ENCODE data around the gene SBK3. TPM values are rescaled to one million over a fixed set of nuclear protein-coding genes. Genes with fewer than 3 reads are reported as not detected.

The SBK3 gene
- total RNA-seq, 2 donors from 2014 or later, result 0.48 to 1.4 TPM

DNA sequence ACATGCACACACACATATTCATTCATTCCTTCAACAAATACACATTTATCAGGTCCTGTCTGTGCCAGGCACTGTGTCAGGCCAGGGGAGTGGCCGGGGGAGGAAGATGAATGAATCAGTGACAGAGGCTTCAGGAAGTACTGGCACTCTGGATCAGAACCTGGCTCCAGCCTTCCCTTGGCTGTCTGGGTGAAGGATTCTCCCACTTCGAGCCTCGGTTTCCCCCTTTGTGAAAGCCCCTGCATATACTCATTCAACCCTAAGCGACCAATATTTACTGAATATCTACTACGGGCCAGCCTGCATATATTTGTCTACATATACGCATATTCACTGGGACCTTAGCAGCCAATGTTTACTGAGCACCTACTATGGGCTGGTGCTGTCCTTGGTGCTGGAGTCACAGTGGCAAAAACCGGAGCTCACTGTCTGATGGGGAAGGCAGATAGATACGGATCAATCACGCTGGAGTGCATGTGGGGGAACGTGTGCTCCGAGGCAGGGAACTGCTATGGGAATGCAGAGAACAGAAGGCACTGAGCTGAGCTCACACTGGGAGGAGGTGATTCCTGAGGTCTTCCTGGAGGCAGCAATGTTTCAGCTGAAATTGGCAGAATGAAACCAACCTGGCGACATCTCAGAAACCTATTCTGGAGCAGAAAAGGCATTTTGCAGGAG, 35.9 kb upstream of the SBK3 start:
- Histone ChIP-seq H3K4me1 (ENCODE audit: control insufficient read depth, insufficient read depth, low read length) (no peaks in the 10 kb centered on the region), H3K9ac (ENCODE audit: extremely low read depth, low read length, poor library complexity, severe bottlenecking) (no peak overlapping the region), H3K9me3 (ENCODE audit: control insufficient read depth, low read length) (no peaks in the 10 kb centered on the region), H3K36me3 (ENCODE audit: control insufficient read depth, insufficient read depth, low read length) (peaks cover 12% of the 10 kb centered on the region), H3K27ac (ENCODE audit: low read depth, low read length) (no peak overlapping the region), H3K4me3 (ENCODE audit: low read length) (peak overlapping the region; percentile 85), H3K27me3 (ENCODE audit: control insufficient read depth, insufficient read depth, low read length, poor library complexity, severe bottlenecking) (no peaks in the 10 kb centered on the region)
- Mint-ChIP-seq H3K9me3 (no peaks in the 10 kb centered on the region), H3K4me3 (peak overlapping the region; percentile 90), H3K36me3 (ENCODE audit: low read depth) (peaks cover 18% of the 10 kb centered on the region), H3K27ac (peak overlapping the region; percentile 71), H3K4me1 (peaks cover 16% of the 10 kb centered on the region), H3K27me3 (ENCODE audit: insufficient read depth) (peaks cover 2% of the 10 kb centered on the region)
- TF ChIP-seq, protein P1, sequence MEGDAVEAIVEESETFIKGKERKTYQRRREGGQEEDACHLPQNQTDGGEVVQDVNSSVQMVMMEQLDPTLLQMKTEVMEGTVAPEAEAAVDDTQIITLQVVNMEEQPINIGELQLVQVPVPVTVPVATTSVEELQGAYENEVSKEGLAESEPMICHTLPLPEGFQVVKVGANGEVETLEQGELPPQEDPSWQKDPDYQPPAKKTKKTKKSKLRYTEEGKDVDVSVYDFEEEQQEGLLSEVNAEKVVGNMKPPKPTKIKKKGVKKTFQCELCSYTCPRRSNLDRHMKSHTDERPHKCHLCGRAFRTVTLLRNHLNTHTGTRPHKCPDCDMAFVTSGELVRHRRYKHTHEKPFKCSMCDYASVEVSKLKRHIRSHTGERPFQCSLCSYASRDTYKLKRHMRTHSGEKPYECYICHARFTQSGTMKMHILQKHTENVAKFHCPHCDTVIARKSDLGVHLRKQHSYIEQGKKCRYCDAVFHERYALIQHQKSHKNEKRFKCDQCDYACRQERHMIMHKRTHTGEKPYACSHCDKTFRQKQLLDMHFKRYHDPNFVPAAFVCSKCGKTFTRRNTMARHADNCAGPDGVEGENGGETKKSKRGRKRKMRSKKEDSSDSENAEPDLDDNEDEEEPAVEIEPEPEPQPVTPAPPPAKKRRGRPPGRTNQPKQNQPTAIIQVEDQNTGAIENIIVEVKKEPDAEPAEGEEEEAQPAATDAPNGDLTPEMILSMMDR (conservative IDR thresholded peaks at IDR 0.05), result no peak
- peak; percentile 87 for DNase-seq
- 43 to 48% methylated on average over 11 to 12 of the region's 12 CpGs for WGBS, 2 experiments (ENCODE audit: insufficient coverage in 1 of 2, insufficient read length in 1 of 2)

DNA sequence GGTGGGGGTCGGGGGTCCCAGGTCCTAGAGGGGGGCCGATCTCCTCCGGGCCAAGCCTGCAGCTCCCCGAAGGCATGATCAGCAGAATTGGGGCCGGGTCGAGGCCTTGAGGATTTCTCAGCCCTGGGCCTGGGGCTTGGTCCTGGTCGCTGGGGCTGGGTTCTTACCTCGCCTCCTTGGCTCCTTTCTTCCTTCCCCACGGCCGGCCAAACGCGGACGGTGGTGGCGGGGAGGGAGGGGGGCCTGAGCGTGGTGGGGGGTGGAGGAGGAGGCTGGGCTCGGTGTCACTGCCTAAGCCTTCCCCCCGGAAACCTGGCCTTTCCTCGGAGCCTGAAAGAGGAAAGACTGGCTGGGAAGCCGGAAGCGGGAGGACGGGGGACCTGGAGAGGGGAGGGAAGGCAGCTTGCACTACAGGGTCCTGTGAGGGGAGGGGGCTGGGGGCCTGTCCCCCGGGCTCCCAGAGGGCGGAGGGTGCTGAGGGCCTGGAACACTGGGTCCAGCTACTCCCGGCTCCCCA, 35.3 kb upstream of the SBK3 start, which contains the start of gene ZNF579:
ZNF579 (minus strand) TSS at position 221 of the 517 bp plus-strand sequence. CDS start 1,209 bp downstream, outside the sequence.
- Histone ChIP-seq H3K9ac (ENCODE audit: extremely low read depth, low read length, poor library complexity, severe bottlenecking) (peak within 1 kb of the TSS; percentile 83), H3K36me3 (ENCODE audit: control insufficient read depth, insufficient read depth, low read length) (peaks cover 12% of the 10 kb centered on the region), H3K9me3 (ENCODE audit: control insufficient read depth, low read length) (no peaks in the 10 kb centered on the region), H3K4me3 (ENCODE audit: low read length) (peak within 1 kb of the TSS; percentile 85), H3K27me3 (ENCODE audit: control insufficient read depth, insufficient read depth, low read length, poor library complexity, severe bottlenecking) (no peaks in the 10 kb centered on the region), H3K4me1 (ENCODE audit: control insufficient read depth, insufficient read depth, low read length) (no peaks in the 10 kb centered on the region), H3K27ac (ENCODE audit: low read depth, low read length) (peak within 1 kb of the TSS; percentile 75)
- Mint-ChIP-seq H3K36me3 (ENCODE audit: low read depth) (peaks cover 22% of the 10 kb centered on the region), H3K27me3 (ENCODE audit: insufficient read depth) (peaks cover 2% of the 10 kb centered on the region), H3K9me3 (no peaks in the 10 kb centered on the region), H3K4me3 (peak within 1 kb of the TSS; percentile 90), H3K27ac (peak within 1 kb of the TSS; percentile 71), H3K4me1 (peaks cover 16% of the 10 kb centered on the region)
- peak; percentile 94 for DNase-seq
- TF ChIP-seq, protein P1 (conservative IDR thresholded peaks at IDR 0.05), result no peak
- 3% methylated on average over 7 to 20 of the region's 24 CpGs for WGBS, 2 experiments (ENCODE audit: insufficient coverage in 1 of 2, insufficient read length in 1 of 2)

DNA sequence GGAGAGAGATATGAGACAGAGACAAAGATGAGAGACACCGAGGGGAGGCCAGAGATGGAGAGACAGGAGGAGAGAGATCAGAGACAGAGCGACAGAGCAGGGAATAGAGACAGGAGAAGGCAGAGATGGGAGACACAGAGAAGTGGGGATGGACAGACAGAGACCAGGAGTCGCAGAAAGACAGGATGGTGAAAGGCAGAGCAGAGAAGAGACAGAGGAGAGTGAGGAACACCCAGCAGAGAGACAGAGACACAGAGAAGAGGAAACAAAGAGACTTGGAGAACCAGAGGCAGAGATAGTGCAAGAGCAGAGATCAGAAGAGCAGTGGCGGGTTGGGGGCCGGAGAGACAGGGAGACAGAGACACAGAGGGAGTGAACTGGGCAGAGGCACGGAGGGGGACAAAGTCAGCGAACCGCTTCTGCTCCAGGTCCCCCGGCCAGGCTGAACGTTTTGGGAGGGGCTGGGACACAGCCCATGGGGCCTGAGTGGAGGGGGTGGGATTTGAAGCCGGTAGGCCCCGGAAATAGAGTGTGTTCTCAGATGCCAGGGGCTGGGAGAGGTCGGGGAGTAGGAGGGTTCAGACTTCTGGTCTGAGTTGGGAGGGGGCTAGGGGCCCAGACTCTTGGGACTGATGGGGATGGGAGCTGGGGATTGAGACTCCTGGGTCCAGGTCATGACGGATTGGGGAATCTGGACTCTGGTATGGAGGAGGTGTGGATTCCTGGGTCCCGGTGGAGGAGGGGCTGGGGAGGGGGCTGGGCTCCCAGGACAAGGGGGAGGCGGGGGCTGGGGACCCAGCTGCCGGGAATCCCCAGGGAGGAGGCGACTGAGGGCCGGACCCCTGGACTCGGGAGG, 34.7 kb upstream of the SBK3 start:
- peak overlapping the region; percentile 83 for H3K9ac ChIP-seq (ENCODE audit: extremely low read depth, low read length, poor library complexity, severe bottlenecking)
- no peaks in the 10 kb centered on the region for H3K27me3 ChIP-seq (ENCODE audit: control insufficient read depth, insufficient read depth, low read length, poor library complexity, severe bottlenecking)
- H3K36me3 ChIP-seq (ENCODE audit: control insufficient read depth, insufficient read depth, low read length), result peaks cover 12% of the 10 kb centered on the region
- peak; percentile 74 for DNase-seq
- H3K27ac ChIP-seq (ENCODE audit: low read depth, low read length), result peak overlapping the region; percentile 75
- H3K9me3 ChIP-seq (ENCODE audit: control insufficient read depth, low read length), result no peaks in the 10 kb centered on the region
- Mint-ChIP-seq H3K4me1 (peaks cover 12% of the 10 kb centered on the region), H3K27ac (peak overlapping the region; percentile 32), H3K36me3 (ENCODE audit: low read depth) (peaks cover 22% of the 10 kb centered on the region), H3K27me3 (ENCODE audit: insufficient read depth) (peaks cover 2% of the 10 kb centered on the region), H3K9me3 (no peaks in the 10 kb centered on the region), H3K4me3 (peak overlapping the region; percentile 90)
- H3K4me3 ChIP-seq (ENCODE audit: low read length), result peak overlapping the region; percentile 85
- no peaks in the 10 kb centered on the region for H3K4me1 ChIP-seq (ENCODE audit: control insufficient read depth, insufficient read depth, low read length)
- TF ChIP-seq, protein P1 (conservative IDR thresholded peaks at IDR 0.05), result no peak
- 13 to 33% methylated on average over 7 to 20 of the region's 20 CpGs for WGBS, 2 experiments (ENCODE audit: insufficient coverage in 1 of 2, insufficient read length in 1 of 2)
